HG02938 (cell line): ENCODE data around the gene LINGO3.
"Not testable (repeated sequence)": the region's sequence is repeated elsewhere in the genome, so short reads cannot be mapped to it uniquely, and the experiment has no call there.

Experiments
- ATAC-seq: cut with Tn5 transposase; IDR thresholded peaks from one replicate; pipeline ENCODE4 v1.9.1; 2021; ENCODE audit warnings: mild to moderate bottlenecking, moderate library complexity; ENCODE audit not compliant: unreplicated experiment

LINGO3 gene

GRCh38 chr19:2308114-2308556 is at the start of gene LINGO3:
TSS of gene LINGO3 (minus strand) at chr19:2308154. CDS start at chr19:2291776, 16,378 bp downstream.
- no peak for ATAC-seq

DNA sequence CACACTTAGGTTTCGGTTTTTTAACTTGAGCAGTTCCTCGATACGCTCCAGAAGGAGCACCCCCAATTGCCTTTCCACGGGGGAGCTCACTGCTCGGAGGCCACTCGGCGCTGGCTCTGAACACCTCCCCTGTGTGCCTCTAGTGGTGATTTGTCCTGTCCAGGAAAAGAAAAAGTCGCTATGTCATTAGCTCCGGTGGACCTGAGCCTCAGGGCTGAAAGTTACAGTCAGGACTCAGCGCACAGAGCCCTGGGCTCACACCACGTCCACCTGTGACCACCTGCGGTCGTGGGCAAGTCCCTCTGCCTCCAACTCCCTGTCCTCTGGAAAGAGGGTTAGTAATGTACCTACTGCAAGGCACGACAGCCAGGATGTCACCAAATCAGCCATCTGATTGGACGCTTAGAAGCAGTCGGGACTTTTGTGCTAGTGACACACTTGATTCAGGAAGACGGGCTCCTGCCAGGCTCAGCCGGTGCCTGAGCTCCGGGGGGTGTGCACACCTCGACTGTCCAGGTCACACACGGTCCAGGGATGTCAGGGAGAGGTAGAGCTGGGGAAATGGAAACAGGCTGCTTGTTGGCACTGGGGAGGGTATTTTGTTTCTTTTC is 48.2 kb upstream of the LINGO3 start:
- no peak for ATAC-seq

- no peak for ATAC-seq
These were observed 47.4 kb upstream of the LINGO3 start for GRCh38 chr19:2355168-2356035.

DNA sequence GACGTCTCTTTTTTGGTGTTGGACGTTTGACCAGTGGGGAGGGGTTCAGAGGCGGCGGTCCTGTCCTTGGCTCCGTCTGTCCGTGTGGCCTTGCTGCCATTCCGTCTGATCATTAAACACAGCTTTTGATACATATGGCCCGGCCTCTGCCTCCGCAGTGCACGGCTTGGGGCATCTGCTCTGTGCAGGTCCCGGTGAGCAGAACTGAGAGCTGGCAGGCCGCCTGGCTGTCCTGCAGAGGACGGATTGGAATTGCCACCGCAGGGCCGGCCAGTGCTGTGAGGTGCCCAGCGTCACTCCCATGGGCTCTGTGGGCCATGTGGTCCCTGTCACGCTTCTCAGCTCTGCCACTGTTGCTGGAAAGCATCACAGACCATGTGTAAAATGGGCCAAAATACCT is 46.7 kb upstream of the LINGO3 start:
- no peak for ATAC-seq

GRCh38 chr19:2353887-2354592 is 46.1 kb upstream of the LINGO3 start:
- ATAC-seq = no peak

DNA sequence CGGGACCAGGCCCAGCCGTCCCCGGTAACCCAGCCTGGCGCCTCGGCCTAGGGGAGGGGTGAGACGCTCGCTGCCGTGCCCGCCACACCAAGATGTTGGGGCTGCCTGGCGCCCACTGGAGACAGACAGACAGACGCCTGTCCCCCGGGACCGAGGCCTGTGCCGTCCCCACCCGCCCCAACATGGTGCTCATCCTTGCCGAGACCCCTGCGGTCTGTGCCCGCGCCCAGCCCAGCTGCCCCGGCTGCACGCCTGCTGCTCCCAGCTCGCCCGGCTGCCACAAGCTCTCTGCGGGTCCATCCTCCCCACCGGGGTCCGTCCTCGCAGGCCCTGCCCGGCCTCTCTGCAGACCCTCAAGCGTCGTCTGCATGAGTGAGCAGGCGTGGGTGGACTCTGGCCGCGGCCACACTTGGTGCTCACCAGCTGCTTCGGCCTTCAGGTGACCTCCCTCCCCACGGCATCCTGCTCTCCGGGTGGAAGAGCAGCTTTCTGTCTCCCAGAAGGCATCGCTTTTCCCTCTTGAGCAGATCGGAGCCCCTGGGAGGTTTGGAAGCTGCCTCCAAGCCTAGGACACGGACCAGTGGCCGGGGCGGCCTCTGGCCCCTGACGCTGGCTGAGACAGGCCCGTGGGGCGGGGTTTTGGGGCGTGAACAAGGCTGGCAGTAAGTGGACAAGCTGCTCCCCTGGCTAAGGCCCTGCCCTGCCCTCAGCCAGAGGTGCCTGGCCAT is 45.4 kb upstream of the LINGO3 start:
- ATAC-seq = no peak

DNA sequence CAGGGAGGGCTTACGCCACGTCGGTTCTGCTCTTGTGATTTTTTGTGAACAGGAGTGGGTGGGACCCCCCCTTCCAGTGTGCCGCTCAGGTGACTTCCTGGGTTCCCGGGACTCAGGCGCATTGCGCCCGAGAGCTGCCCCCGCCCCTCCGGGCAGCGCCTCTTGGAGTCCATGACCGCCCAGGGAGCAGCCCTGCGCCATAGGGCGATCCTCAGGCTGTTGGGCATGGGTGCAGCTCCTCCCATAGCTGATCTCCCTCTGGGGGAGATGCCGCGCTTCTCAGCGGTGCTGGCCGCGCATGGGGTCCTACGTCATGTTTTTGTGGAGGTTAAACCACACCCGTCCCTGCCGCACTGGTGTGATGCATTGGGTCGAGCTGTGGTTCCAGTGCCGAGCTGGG is 44.2 kb upstream of the LINGO3 start:
- no peak for ATAC-seq

- no peak for ATAC-seq
These were observed 43.6 kb upstream of the LINGO3 start for GRCh38 chr19:2351591-2351990.

- ATAC-seq = no peak
These were observed 42.7 kb upstream of the LINGO3 start for GRCh38 chr19:2350656-2351055.

DNA sequence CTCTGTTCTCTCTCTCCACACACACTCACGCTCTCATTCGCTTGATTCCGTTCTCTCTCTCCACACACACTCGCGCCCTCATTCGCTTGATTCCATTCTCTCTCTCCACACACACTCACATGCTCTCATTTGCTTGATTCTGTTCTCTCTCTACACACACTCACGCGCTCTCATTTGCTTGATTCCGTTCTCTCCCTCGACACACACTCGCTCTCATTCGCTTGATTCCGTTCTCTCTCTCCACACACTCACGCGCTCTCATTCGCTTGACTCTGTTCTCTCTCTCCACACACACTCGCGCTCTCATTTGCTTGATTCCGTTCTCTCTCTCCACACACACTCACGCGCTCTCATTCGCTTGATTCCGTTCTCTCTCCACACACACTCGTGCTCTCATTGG is 41.9 kb upstream of the LINGO3 start:
- ATAC-seq = not testable (repeated sequence)

DNA sequence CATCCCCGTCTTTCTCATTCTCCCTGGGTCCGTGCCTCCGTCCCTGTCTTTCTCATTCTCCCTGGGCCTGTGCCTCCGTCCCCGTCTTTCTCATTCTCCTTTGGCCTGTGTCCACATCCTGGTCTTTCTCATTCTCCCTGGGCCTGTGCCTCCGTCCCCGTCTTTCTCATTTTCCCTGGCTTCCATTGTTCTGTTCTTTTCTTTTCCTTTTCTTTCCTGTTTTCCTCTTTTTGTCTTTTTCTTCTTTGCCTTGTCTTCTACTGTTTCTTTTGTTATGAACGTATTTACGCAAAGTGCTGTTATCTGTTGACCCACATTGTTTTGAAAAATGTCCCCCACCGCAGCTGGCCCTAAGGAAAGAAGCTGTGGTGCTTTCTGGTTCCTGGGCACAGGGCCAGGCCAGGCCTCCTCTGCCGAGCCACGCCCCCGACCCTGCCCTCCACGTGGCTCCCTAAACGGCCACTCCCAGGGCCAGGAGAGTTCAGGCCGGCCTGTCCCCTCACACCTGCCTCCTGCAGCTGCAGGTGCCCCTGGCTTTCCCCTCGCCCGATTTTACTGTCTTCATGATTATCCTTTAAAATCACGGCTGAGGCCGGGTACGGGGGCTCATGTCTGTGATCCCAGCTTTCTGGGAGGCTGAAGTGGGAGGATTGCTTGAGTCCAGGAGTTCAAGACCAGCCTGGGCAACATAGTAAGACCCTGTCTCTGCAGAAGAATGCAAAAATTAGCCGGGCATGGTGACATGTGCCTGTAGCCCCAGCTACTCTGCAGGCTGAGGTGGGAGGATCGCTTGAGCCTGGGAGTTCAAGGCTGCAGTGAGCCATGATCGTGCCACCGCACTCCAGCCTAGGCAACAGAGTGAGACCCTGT is 38.1 kb upstream of the LINGO3 start:
- no peak for ATAC-seq

DNA sequence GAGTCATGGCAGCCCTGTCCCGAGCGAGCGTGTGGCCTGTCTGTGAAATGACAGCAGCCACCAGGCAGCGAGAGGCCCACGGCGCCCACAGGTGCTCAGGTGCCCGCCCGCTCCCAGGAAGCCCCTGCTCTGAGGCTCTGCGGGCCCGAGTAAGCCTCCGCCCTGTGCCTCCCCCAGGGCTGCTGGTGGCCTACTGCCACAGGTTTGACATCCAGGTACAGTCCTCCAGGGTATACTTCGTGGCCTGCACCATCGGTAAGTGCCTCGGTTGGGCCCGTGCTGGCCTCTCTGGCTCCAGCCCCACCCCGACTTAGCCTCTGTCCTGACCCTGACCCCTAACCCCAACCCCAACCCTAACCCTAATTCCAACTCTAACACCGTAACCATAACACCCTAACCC is 37.1 kb upstream of the LINGO3 start:
- no peak for ATAC-seq

GRCh38 chr19:2344381-2344870 is 36.5 kb upstream of the LINGO3 start:
- ATAC-seq = no peak

GRCh38 chr19:2343289-2343982 is 35.5 kb upstream of the LINGO3 start:
- ATAC-seq = no peak

DNA sequence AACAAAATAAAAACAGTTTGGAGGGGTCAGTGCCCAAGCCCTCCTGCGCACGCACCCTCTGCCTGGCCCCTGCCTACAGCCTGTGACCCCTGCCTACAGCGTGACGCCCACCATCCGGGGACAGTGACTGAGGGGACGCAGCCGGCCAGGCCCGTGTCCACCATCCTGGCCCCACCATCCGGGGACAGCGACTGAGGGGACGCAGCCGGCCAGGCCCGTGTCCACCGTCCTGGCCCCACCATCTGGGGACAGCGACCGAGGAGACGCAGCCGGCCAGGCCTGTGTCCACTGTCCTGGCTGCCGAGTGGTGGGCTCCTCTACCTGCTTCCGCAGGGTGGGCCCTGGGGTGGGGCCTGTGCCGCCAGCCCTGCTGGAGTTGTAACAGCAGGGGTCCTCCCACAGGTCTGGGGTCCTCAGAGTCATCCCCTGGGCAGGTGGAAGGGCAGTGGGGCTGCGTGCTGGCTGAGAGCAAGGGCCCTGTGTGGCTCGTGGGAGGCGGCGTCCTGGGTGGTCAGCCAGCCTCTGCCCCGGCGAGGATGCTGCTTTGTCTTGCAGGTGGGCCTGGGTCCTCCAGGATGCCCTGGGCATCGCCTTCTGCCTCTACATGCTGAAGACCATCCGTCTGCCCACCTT is 34.8 kb upstream of the LINGO3 start:
- no peak for ATAC-seq

DNA sequence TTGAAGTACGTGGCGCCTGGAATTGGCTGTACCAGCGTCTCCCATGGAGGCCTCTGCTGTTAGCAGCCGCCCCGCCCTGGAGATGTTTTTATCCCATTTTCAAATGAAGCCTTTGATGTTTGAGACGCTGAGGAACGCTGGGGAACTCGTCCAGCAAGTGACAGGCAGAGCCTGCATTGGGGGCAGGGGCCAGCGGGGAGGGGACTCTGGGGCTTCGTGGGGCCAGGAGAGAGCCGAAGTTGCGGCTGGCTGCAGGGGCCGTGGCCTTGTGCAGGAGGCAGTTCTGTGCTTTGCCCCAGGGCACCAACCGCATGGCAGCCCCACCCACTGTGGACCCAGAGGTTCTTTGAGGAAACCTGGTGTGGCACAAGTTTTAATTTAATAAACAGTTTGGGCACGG is 34.0 kb upstream of the LINGO3 start:
- ATAC-seq = no peak

- no peak for ATAC-seq
These were observed 33.3 kb upstream of the LINGO3 start for GRCh38 chr19:2341244-2341751.

DNA sequence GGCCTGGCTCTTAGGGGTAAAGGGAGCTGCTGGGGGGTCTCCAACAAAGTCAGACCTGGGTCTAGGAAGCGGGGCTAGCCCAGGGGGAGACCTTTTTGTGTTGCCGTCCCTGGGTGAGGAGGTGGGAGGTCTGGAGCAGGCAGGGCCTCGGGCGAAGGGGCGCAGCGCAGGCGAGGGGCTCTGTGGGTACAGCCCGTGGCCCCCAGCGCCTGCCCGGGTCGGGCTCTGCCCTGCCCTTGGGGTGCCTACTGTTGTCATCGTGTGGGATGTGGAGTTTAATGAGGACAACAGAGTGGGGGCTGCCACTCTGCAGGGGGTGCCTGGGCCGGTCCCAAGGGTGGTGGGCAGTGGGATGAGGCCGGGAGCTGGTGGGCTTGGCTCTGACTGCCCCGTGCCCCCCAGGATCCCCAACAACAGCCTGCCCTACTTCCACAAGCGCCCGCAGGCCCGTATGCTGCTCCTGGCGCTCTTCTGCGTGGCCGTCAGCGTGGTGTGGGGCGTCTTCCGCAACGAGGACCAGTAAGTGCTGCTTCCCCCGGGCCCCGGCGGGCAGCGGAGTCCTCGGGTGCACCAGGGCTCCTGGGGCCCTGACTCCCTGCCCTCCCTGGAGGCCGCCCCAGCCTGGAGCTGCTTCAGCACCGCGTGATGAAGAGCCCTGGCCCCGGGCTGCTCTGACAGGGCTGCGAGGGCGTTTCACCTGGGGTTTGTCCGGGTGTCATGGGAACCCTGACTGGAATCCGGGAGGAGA is 32.7 kb upstream of the LINGO3 start:
- no peak for ATAC-seq
